DND-41 (cell line): ENCODE results near the gene AOPEP.

ENCODE experiments used
- EZH2 ChIP-seq: IDR thresholded peaks from 3 replicates; pipeline ENCODE4 v1.6.1; 2012; ENCODE audit warnings: borderline replicate concordance, low read depth, mild to moderate bottlenecking, moderate library complexity, low read length, inconsistent platforms; ENCODE audit not compliant: severe bottlenecking
- TF ChIP-seq, protein P1 (sequence below): IDR thresholded peaks from 2 replicates; pipeline ENCODE4 v1.5.1; 2012; ENCODE audit warnings: borderline replicate concordance, low read length, moderate library complexity, mild to moderate bottlenecking; ENCODE audit not compliant: poor library complexity, severe bottlenecking; ENCODE audit errors: extremely low read depth

DNA sequence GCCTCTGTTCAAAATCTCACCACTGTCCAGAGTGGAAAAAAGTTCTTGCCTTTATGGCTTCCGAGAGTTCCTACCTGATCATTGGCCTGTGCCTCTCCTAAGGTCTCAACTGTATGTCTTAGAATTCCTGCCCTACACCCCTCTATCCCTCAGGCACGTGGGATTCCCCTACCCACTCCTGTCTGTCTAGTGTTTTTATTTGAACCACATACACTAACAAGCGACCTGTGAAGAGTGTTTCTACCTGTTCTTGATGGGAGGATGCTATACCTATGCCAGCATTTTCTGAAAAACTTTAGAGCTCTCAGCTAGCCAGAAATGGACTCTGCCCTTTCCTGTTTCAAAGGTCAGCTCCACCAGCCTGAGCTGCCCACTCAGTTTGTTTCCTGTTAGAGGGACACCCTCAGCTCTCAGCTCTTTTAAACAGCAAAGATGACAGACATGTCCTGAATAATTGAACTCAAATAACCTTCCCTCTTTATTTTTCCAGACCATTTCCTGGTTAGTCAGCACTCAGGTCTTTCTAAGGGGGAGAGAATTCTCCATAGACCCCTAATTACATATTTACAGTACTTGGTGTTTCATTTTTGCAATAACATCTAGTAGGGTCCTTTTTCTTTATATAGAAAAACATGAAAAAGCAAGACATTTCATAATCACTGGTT is 214.8 kb downstream of the AOPEP start:
- TF ChIP-seq, protein P1, sequence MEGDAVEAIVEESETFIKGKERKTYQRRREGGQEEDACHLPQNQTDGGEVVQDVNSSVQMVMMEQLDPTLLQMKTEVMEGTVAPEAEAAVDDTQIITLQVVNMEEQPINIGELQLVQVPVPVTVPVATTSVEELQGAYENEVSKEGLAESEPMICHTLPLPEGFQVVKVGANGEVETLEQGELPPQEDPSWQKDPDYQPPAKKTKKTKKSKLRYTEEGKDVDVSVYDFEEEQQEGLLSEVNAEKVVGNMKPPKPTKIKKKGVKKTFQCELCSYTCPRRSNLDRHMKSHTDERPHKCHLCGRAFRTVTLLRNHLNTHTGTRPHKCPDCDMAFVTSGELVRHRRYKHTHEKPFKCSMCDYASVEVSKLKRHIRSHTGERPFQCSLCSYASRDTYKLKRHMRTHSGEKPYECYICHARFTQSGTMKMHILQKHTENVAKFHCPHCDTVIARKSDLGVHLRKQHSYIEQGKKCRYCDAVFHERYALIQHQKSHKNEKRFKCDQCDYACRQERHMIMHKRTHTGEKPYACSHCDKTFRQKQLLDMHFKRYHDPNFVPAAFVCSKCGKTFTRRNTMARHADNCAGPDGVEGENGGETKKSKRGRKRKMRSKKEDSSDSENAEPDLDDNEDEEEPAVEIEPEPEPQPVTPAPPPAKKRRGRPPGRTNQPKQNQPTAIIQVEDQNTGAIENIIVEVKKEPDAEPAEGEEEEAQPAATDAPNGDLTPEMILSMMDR, result no peak
- TF ChIP-seq EZH2, result no peak
